Neural progenitor cell (in vitro differentiated cells): Measurements from ENCODE around the gene PHF12. TPM values are rescaled to one million over a fixed set of nuclear protein-coding genes. Genes with fewer than 3 reads are reported as not detected.

Experiments
- DNase-seq: peaks from one replicate; pipeline ENCODE4 v3.0.0-alpha.2; 2016; ENCODE audit warnings: low spot score
- H2AFZ ChIP-seq: fragments of 200-600 bp; sonication (generic); replicated peaks from 2 replicates; pipeline ENCODE4 v1.6.1; 2016; ENCODE audit warnings: antibody characterized with exemption
- H3F3A ChIP-seq: fragments of 200-600 bp; sonication (generic); 2 replicates; pipeline ENCODE4 v1.6.1; 2016; ENCODE audit warnings: antibody characterized with exemption, low read depth
- H3K27ac ChIP-seq: fragments of 200-600 bp; sonication (generic); 2 replicates; pipeline ENCODE4 v1.5.1; 2016; ENCODE audit warnings: mild to moderate bottlenecking
- H3K27me3 ChIP-seq: fragments of 200-600 bp; sonication (generic); 2 replicates; pipeline ENCODE4 v1.6.1; 2016; ENCODE audit warnings: mild to moderate bottlenecking, moderate library complexity
- H3K36me3 ChIP-seq: fragments of 200-600 bp; sonication (generic); 2 replicates; pipeline ENCODE4 v1.5.1; 2016
- H3K4me1 ChIP-seq: fragments of 200-600 bp; sonication (generic); 2 replicates; pipeline ENCODE4 v1.6.1; 2016; ENCODE audit warnings: mixed run types
- H3K4me2 ChIP-seq: fragments of 200-600 bp; sonication (generic); 2 replicates; pipeline ENCODE4 v1.6.1; 2016
- H3K4me3 ChIP-seq: fragments of 200-600 bp; sonication (generic); 2 replicates; pipeline ENCODE4 v1.5.1; 2016
- H3K79me2 ChIP-seq: fragments of 200-600 bp; sonication (generic); 2 replicates; pipeline ENCODE4 v1.6.1; 2016; ENCODE audit warnings: low read depth
- H3K9ac ChIP-seq: fragments of 200-600 bp; sonication (generic); 2 replicates; pipeline ENCODE4 v1.6.1; 2016
- H3K9me3 ChIP-seq: fragments of 200-600 bp; sonication (generic); 2 replicates; pipeline ENCODE4 v1.5.1; 2016; ENCODE audit warnings: low read depth
- H4K20me1 ChIP-seq: fragments of 200-600 bp; sonication (generic); 2 replicates; pipeline ENCODE4 v1.6.1; 2016; ENCODE audit warnings: low read depth
- H3K27ac Mint-ChIP-seq: 3 replicates; pipeline ENCODE4 v1.8.0; 2021; ENCODE audit warnings: mixed read lengths
- H3K27me3 Mint-ChIP-seq: 2 replicates; pipeline ENCODE4 v1.8.0; 2022; ENCODE audit warnings: low read depth, mild to moderate bottlenecking, inconsistent platforms, moderate library complexity, mixed read lengths; ENCODE audit not compliant: insufficient read depth
- H3K36me3 Mint-ChIP-seq: 3 replicates; pipeline ENCODE4 v1.8.0; 2021; ENCODE audit warnings: mixed read lengths
- H3K4me1 Mint-ChIP-seq: 3 replicates; pipeline ENCODE4 v1.8.0; 2021; ENCODE audit warnings: mixed read lengths
- H3K4me3 Mint-ChIP-seq: 3 replicates; pipeline ENCODE4 v1.8.0; 2021; ENCODE audit warnings: mild to moderate bottlenecking, moderate library complexity, mixed read lengths
- H3K9me3 Mint-ChIP-seq: 3 replicates; pipeline ENCODE4 v1.8.0; 2020; ENCODE audit warnings: mixed read lengths
- EZH2 ChIP-seq: fragments of 200-600 bp; sonication (generic); IDR thresholded peaks from 2 replicates; pipeline ENCODE4 v1.6.1; 2017; ENCODE audit warnings: antibody characterized with exemption, mild to moderate bottlenecking, moderate library complexity
- EZH2phosphoT487 ChIP-seq: fragments of 200-600 bp; sonication (generic); IDR thresholded peaks from 2 replicates; pipeline ENCODE4 v1.6.1; 2017; ENCODE audit warnings: antibody characterized with exemption
- total RNA-seq: library from RNA; depleted of rRNA; stranded (reverse); fragments of >200 nt; gene quantifications from 2 replicates; pipeline ENCODE4 v1.2.3, GENCODE V29; 2015; ENCODE audit warnings: low replicate concordance
- TF ChIP-seq, protein P1 (sequence below): fragments of 200-600 bp; sonication (generic); IDR thresholded peaks from 2 replicates; pipeline ENCODE4 v1.5.1; 2017; ENCODE audit warnings: antibody characterized with exemption, mild to moderate bottlenecking

PHF12 gene
- total RNA-seq, 1 donor from 2014 or later: 49.1 TPM

DNA sequence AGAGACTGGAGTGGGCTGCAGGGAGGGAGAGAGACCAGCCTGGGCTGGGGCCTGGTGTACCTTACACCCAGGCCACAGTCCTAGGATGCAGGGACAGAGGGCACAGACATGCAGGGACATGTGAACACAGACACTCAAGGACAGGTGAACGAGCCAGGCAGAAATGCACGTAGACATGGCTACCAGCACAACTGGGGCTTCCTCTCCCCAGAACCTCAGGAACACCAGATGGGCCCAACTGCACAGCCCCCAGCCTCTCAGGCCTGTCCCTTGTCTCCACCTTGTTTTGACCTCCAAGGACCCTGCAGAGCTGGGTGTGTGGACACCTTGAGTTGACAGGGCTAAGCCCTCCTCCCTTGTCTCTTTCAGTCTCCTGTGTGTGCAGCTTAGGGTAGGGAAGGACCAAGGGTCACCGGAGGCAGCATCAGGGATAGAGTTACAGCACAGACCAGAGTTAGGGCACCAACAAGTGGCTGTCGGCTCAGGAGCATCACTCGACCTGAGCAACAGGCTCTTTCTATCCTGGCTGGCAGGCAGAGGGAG is 45.3 kb upstream of the PHF12 start:
- Histone ChIP-seq H3K9me3 (no peaks in the 10 kb centered on the region), H4K20me1 (no peaks in the 10 kb centered on the region), H3K4me3 (no peak overlapping the region), H3K4me1 (peaks cover 26% of the 10 kb centered on the region), H3K27ac (no peak overlapping the region), H3K27me3 (no peaks in the 10 kb centered on the region), H3F3A (no peaks in the 10 kb centered on the region), H3K79me2 (no peaks in the 10 kb centered on the region), H3K9ac (no peak overlapping the region), H3K4me2 (peak overlapping the region; percentile 3), H3K36me3 (no peaks in the 10 kb centered on the region), H2AFZ (no peak overlapping the region)
- TF ChIP-seq, protein P1, sequence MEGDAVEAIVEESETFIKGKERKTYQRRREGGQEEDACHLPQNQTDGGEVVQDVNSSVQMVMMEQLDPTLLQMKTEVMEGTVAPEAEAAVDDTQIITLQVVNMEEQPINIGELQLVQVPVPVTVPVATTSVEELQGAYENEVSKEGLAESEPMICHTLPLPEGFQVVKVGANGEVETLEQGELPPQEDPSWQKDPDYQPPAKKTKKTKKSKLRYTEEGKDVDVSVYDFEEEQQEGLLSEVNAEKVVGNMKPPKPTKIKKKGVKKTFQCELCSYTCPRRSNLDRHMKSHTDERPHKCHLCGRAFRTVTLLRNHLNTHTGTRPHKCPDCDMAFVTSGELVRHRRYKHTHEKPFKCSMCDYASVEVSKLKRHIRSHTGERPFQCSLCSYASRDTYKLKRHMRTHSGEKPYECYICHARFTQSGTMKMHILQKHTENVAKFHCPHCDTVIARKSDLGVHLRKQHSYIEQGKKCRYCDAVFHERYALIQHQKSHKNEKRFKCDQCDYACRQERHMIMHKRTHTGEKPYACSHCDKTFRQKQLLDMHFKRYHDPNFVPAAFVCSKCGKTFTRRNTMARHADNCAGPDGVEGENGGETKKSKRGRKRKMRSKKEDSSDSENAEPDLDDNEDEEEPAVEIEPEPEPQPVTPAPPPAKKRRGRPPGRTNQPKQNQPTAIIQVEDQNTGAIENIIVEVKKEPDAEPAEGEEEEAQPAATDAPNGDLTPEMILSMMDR: no peak
- TF ChIP-seq EZH2 (no peak), EZH2phosphoT487 (no peak)
- H3K9me3 Mint-ChIP-seq: no peaks in the 10 kb centered on the region
- H3K27ac Mint-ChIP-seq: peak overlapping the region; percentile 46
- H3K27me3 Mint-ChIP-seq: peaks cover 33% of the 10 kb centered on the region
- peak; percentile 41 for DNase-seq
- H3K4me3 Mint-ChIP-seq: no peak overlapping the region
- no peaks in the 10 kb centered on the region for H3K36me3 Mint-ChIP-seq
- H3K4me1 Mint-ChIP-seq: peaks cover 3% of the 10 kb centered on the region

- no peaks in the 10 kb centered on the region for H4K20me1 ChIP-seq
- no peak overlapping the region for H3K9ac ChIP-seq
- peaks cover 23% of the 10 kb centered on the region for H3K4me1 ChIP-seq
- H3K4me3 ChIP-seq: no peak overlapping the region
- no peaks in the 10 kb centered on the region for H3K27me3 ChIP-seq
- H3K9me3 ChIP-seq: no peaks in the 10 kb centered on the region
- TF ChIP-seq EZH2 (no peak), EZH2phosphoT487 (no peak)
- TF ChIP-seq, protein P1: no peak
- Mint-ChIP-seq H3K9me3 (no peaks in the 10 kb centered on the region), H3K36me3 (no peaks in the 10 kb centered on the region), H3K27ac (no peak overlapping the region), H3K27me3 (peaks cover 23% of the 10 kb centered on the region), H3K4me1 (peaks cover 3% of the 10 kb centered on the region), H3K4me3 (no peak overlapping the region)
- H3F3A ChIP-seq: no peaks in the 10 kb centered on the region
- no peak overlapping the region for H3K4me2 ChIP-seq
- H3K79me2 ChIP-seq: no peaks in the 10 kb centered on the region
- no peaks in the 10 kb centered on the region for H3K36me3 ChIP-seq
- H3K27ac ChIP-seq: no peak overlapping the region
- no peak for DNase-seq
- no peak overlapping the region for H2AFZ ChIP-seq
These were observed 42.5 kb upstream of the PHF12 start for GRCh38 chr17:28993645-28994426.

DNA sequence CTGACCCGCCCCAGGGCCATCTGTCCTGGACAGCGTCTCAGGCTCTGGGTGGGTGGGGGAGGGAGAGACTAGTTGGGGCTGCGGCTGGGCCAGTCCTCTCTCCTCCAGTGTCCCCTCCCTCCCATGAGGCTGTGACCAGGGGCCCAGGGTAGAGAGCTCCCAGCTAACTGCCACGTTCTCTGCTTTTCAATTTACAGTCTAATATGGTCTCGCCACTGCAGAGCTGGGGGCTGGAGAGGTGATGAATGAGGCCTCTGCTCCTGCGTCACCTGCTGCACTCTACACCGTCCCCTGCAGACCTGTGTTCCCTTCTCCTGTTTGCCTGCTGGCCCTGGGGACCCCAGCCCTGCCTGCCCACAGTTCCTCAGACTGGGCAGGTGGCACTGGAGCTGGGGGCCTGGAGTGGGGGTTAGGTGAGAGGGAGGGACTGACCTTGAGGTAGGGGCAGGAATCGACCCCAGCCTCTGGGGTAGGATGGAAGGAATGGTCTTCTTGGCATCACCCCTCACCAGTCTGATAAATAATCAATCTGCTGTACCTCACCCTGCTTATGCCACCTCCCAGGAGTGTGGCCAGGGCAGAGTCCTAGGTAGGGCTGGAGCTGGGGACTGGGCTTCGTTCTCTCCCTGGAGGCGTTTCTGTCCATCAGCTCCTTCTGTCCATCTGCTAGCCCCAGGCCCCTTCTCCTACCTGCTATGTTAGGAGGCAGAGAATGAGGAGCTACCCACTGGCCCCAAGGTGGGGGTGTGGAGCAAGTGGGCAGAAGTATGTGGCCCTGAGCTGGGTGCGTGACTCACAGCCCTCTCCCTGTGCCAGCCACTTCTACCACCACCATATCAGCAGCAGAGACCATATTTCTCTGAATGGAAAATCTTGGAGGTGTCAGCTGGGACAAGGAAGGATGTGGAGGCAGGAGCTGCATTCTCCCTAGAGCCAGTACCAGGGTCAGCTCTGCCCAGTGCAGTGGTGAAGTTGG is 41.6 kb upstream of the PHF12 start:
- Mint-ChIP-seq H3K27me3 (peaks cover 30% of the 10 kb centered on the region), H3K9me3 (no peaks in the 10 kb centered on the region), H3K27ac (no peak overlapping the region), H3K4me3 (no peak overlapping the region), H3K36me3 (no peaks in the 10 kb centered on the region), H3K4me1 (peaks cover 3% of the 10 kb centered on the region)
- H3F3A ChIP-seq: peaks cover under 1% of the 10 kb centered on the region
- no peak overlapping the region for H2AFZ ChIP-seq
- TF ChIP-seq, protein P1: no peak
- no peak for TF ChIP-seq EZH2
- TF ChIP-seq EZH2phosphoT487: no peak
- H3K27me3 ChIP-seq: no peaks in the 10 kb centered on the region
- H3K4me2 ChIP-seq: no peak overlapping the region
- no peaks in the 10 kb centered on the region for H3K36me3 ChIP-seq
- no peaks in the 10 kb centered on the region for H3K79me2 ChIP-seq
- no peak for DNase-seq
- no peaks in the 10 kb centered on the region for H3K9me3 ChIP-seq
- H3K9ac ChIP-seq: no peak overlapping the region
- H3K4me3 ChIP-seq: no peak overlapping the region
- H3K27ac ChIP-seq: no peak overlapping the region
- H3K4me1 ChIP-seq: peaks cover 23% of the 10 kb centered on the region
- no peaks in the 10 kb centered on the region for H4K20me1 ChIP-seq
